IgD-negative memory B cell (primary cell): Measurements from ENCODE around the gene COL1A1. TPM values are rescaled to one million over a fixed set of nuclear protein-coding genes. Genes with fewer than 3 reads are reported as not detected.
A peak's percentile ranks its signal among the peaks of the same experiment; 100 is the strongest.

Source experiments
- H3K27ac Mint-ChIP-seq, 3 donors: one replicate each; pipeline ENCODE4 v1.8.0; 2020 to 2022; ENCODE audit warnings: mild to moderate bottlenecking in 3 of 3, mixed read lengths in 3 of 3, moderate library complexity in 1 of 3
- H3K27me3 Mint-ChIP-seq: one replicate; pipeline ENCODE4 v1.8.0; 2021; ENCODE audit warnings: mixed read lengths
- H3K36me3 Mint-ChIP-seq: one replicate; pipeline ENCODE4 v1.8.0; 2020; ENCODE audit warnings: mild to moderate bottlenecking, mixed read lengths
- H3K4me1 Mint-ChIP-seq, 3 donors: one replicate each; pipeline ENCODE4 v1.8.0; 2020 to 2022; ENCODE audit warnings: mixed read lengths in 3 of 3, mild to moderate bottlenecking in 1 of 3
- H3K4me3 Mint-ChIP-seq, 4 donors: one replicate each; pipeline ENCODE4 v1.8.0; 2020 to 2022; ENCODE audit warnings: mild to moderate bottlenecking in 4 of 4, mixed read lengths in 4 of 4, moderate library complexity in 3 of 4
- H3K9me3 Mint-ChIP-seq, 3 donors: one replicate each; pipeline ENCODE4 v1.8.0; 2020 to 2021; ENCODE audit warnings: mixed read lengths in 3 of 3, mild to moderate bottlenecking in 1 of 3
- polyA plus RNA-seq: library from polyadenylated mRNA; unstranded; fragments of 300-500 nt; fragmentation: Illumina TruSeq; gene quantifications from one replicate; pipeline ENCODE4 v1.2.3, GENCODE V29; 2021

The COL1A1 gene
- polyA plus RNA-seq, 1 donor from 2014 or later, result 0.74 TPM

GRCh38 chr17:50219939-50220465 lies 18.6 kb upstream of the COL1A1 start:
- Mint-ChIP-seq H3K4me3 (no peak overlapping the region), H3K9me3 (peaks cover 2 to 8% (median 7%) of the 10 kb centered on the region in 3 donors), H3K27me3 (peaks cover 7% of the 10 kb centered on the region), H3K4me1 (peaks cover 0 to 3% (median 0%) of the 10 kb centered on the region in 3 donors), H3K36me3 (peaks cover 2% of the 10 kb centered on the region), H3K27ac (no peak overlapping the region)

GRCh38 chr17:50219342-50219741 lies 17.9 kb upstream of the COL1A1 start:
- no peaks in the 10 kb centered on the region for H3K36me3 Mint-ChIP-seq
- peaks cover 10% of the 10 kb centered on the region for H3K27me3 Mint-ChIP-seq
- H3K9me3 Mint-ChIP-seq, result peaks cover 0 to 1% (median under 1%) of the 10 kb centered on the region in 3 donors
- no peak overlapping the region for H3K4me3 Mint-ChIP-seq
- H3K4me1 Mint-ChIP-seq, result peaks cover 0 to 3% (median 0%) of the 10 kb centered on the region in 3 donors
- H3K27ac Mint-ChIP-seq, result no peak overlapping the region

GRCh38 chr17:50218771-50219315 lies 17.4 kb upstream of the COL1A1 start:
- Mint-ChIP-seq H3K4me3 (no peak overlapping the region), H3K9me3 (no peaks in the 10 kb centered on the region), H3K27ac (no peak overlapping the region), H3K4me1 (peaks cover 0 to 3% (median 1%) of the 10 kb centered on the region in 3 donors), H3K36me3 (no peaks in the 10 kb centered on the region), H3K27me3 (peaks cover 10% of the 10 kb centered on the region)

- no peaks in the 10 kb centered on the region for H3K36me3 Mint-ChIP-seq
- no peak overlapping the region for H3K27ac Mint-ChIP-seq
- no peaks in the 10 kb centered on the region for H3K9me3 Mint-ChIP-seq
- peaks cover 0 to 4% (median 1%) of the 10 kb centered on the region in 3 donors for H3K4me1 Mint-ChIP-seq
- peaks cover 13% of the 10 kb centered on the region for H3K27me3 Mint-ChIP-seq
- no peak overlapping the region for H3K4me3 Mint-ChIP-seq
Measured at GRCh38 chr17:50218071-50218759, 16.8 kb upstream of the COL1A1 start.

- Mint-ChIP-seq H3K27me3 (peaks cover 15% of the 10 kb centered on the region), H3K4me3 (no peak overlapping the region), H3K27ac (no peak overlapping the region), H3K9me3 (no peaks in the 10 kb centered on the region), H3K36me3 (no peaks in the 10 kb centered on the region), H3K4me1 (peaks cover 0 to 10% (median 1%) of the 10 kb centered on the region in 3 donors)
Measured at GRCh38 chr17:50217591-50217990, 16.2 kb upstream of the COL1A1 start.

- Mint-ChIP-seq H3K27ac (peak overlapping the region in 1 of 3 donors; percentile 25), H3K4me1 (peaks cover 0 to 9% (median 1%) of the 10 kb centered on the region in 3 donors), H3K36me3 (no peaks in the 10 kb centered on the region), H3K9me3 (no peaks in the 10 kb centered on the region), H3K4me3 (no peak overlapping the region), H3K27me3 (peaks cover 10% of the 10 kb centered on the region)
Measured at GRCh38 chr17:50214976-50215760, 13.7 kb upstream of the COL1A1 start.

GRCh38 chr17:50213026-50214022 lies 11.9 kb upstream of the COL1A1 start:
- Mint-ChIP-seq H3K36me3 (peaks cover 2% of the 10 kb centered on the region), H3K4me3 (no peak overlapping the region), H3K27me3 (peaks cover 22% of the 10 kb centered on the region), H3K4me1 (peaks cover 0 to 9% (median 1%) of the 10 kb centered on the region in 3 donors), H3K9me3 (no peaks in the 10 kb centered on the region), H3K27ac (peak overlapping the region in 1 of 3 donors; percentile 22)

- H3K4me3 Mint-ChIP-seq, result no peak overlapping the region
- peaks cover 30% of the 10 kb centered on the region for H3K27me3 Mint-ChIP-seq
- H3K4me1 Mint-ChIP-seq, result peaks cover 0 to 9% (median 1%) of the 10 kb centered on the region in 3 donors
- H3K27ac Mint-ChIP-seq, result peak overlapping the region in 1 of 3 donors; percentile 22
- H3K36me3 Mint-ChIP-seq, result peaks cover 2% of the 10 kb centered on the region
- no peaks in the 10 kb centered on the region for H3K9me3 Mint-ChIP-seq
Measured at GRCh38 chr17:50212121-50212843, 10.9 kb upstream of the COL1A1 start.

GRCh38 chr17:50211249-50212120 lies 10.1 kb upstream of the COL1A1 start:
- H3K36me3 Mint-ChIP-seq, result peaks cover 2% of the 10 kb centered on the region
- H3K27ac Mint-ChIP-seq, result no peak overlapping the region
- H3K27me3 Mint-ChIP-seq, result peaks cover 36% of the 10 kb centered on the region
- peaks cover 0 to 9% (median 1%) of the 10 kb centered on the region in 3 donors for H3K4me1 Mint-ChIP-seq
- H3K4me3 Mint-ChIP-seq, result no peak overlapping the region
- no peaks in the 10 kb centered on the region for H3K9me3 Mint-ChIP-seq

- peaks cover under 1 to 9% (median 1%) of the 10 kb centered on the region in 3 donors for H3K4me1 Mint-ChIP-seq
- H3K36me3 Mint-ChIP-seq, result peaks cover 2% of the 10 kb centered on the region
- no peak overlapping the region for H3K27ac Mint-ChIP-seq
- no peaks in the 10 kb centered on the region for H3K9me3 Mint-ChIP-seq
- no peak overlapping the region for H3K4me3 Mint-ChIP-seq
- peaks cover 42% of the 10 kb centered on the region for H3K27me3 Mint-ChIP-seq
Measured at GRCh38 chr17:50210240-50211225, 9.1 kb upstream of the COL1A1 start.

- H3K9me3 Mint-ChIP-seq, result no peaks in the 10 kb centered on the region
- no peak overlapping the region for H3K27ac Mint-ChIP-seq
- H3K36me3 Mint-ChIP-seq, result peaks cover 2% of the 10 kb centered on the region
- H3K27me3 Mint-ChIP-seq, result peaks cover 47% of the 10 kb centered on the region
- no peak overlapping the region for H3K4me3 Mint-ChIP-seq
- H3K4me1 Mint-ChIP-seq, result peaks cover 1 to 9% (median 5%) of the 10 kb centered on the region in 3 donors
Measured at GRCh38 chr17:50209472-50210239, 8.2 kb upstream of the COL1A1 start.
